A673 (cell line): ENCODE results near the gene LYSMD4. TPM values are rescaled to one million over a fixed set of nuclear protein-coding genes. Genes with fewer than 3 reads are reported as not detected.

Experiments used
- BruUV-seq: library from RNA; stranded (reverse); fragments of 400-500 nt; replicated peaks from 2 replicates; lab custom pipeline; 2021; lab: Mats Ljungman, UMichigan
- CTCF ChIA-PET: fragments of 300-600 bp; sonication (Branson Sonifier 250); formaldehyde crosslinking; loops from one replicate; lab custom pipeline; 2022; ENCODE audit warnings: antibody characterized with exemption; lab: Charles Lee
- POLR2A ChIA-PET: fragments of 300-600 bp; sonication (Branson Sonifier 250); formaldehyde crosslinking; loops from one replicate; lab custom pipeline; 2022; ENCODE audit warnings: antibody characterized with exemption; ENCODE audit not compliant: low non-redundant PET; lab: Charles Lee
- DNase-seq: peaks from one replicate; pipeline ENCODE4 v3.0.0-alpha.2; 2015; ENCODE audit warnings: low spot score
- H3K27ac ChIP-seq: fragments of 200-600 bp; sonication (generic); 2 replicates; pipeline ENCODE4 v1.5.1; 2016; ENCODE audit warnings: mixed run types, low read depth, mild to moderate bottlenecking, mixed read lengths, antibody characterized with exemption, low read length; ENCODE audit not compliant: poor library complexity, severe bottlenecking
- H3K27me3 ChIP-seq: fragments of 200-600 bp; sonication (generic); replicated peaks from 2 replicates; pipeline ENCODE4 v1.6.1; 2017; ENCODE audit warnings: mixed run types, low read depth, mild to moderate bottlenecking, mixed read lengths, antibody characterized with exemption, low read length; ENCODE audit not compliant: insufficient read depth, poor library complexity
- H3K36me3 ChIP-seq: fragments of 200-600 bp; sonication (generic); 2 replicates; pipeline ENCODE4 v1.6.1; 2016; ENCODE audit warnings: mixed run types, mild to moderate bottlenecking, mixed read lengths, antibody characterized with exemption, low read length; ENCODE audit not compliant: insufficient read depth, poor library complexity, severe bottlenecking
- H3K4me1 ChIP-seq: fragments of 200-600 bp; sonication (generic); 2 replicates; pipeline ENCODE4 v1.6.1; 2017; ENCODE audit warnings: mixed run types, mild to moderate bottlenecking, mixed read lengths, antibody characterized with exemption, low read length; ENCODE audit not compliant: insufficient read depth, poor library complexity, severe bottlenecking
- H3K4me3 ChIP-seq: fragments of 200-600 bp; sonication (generic); 2 replicates; pipeline ENCODE4 v1.5.1; 2016; ENCODE audit warnings: low read depth, mixed run types, mild to moderate bottlenecking, mixed read lengths, low read length; ENCODE audit not compliant: poor library complexity, severe bottlenecking
- H3K9me3 ChIP-seq: fragments of 200-600 bp; sonication (generic); 2 replicates; pipeline ENCODE4 v1.6.1; 2016; ENCODE audit warnings: mixed run types, low read depth, mild to moderate bottlenecking, mixed read lengths, antibody characterized with exemption, low read length; ENCODE audit not compliant: poor library complexity, severe bottlenecking
- CTCF ChIP-seq: fragments of 300-800, 200-600 bp; sonication (generic); conservative IDR thresholded peaks from 2 replicates; pipeline ENCODE4 v1.5.1; 2017; ENCODE audit warnings: low read depth, mild to moderate bottlenecking, antibody characterized with exemption, low read length, moderate library complexity, mixed read lengths
- EZH2 ChIP-seq: fragments of 200-600 bp; sonication (generic); IDR thresholded peaks from 2 replicates; pipeline ENCODE4 v1.6.1; 2017; ENCODE audit warnings: borderline replicate concordance, low read depth, mild to moderate bottlenecking, mixed read lengths, antibody characterized with exemption, low read length; ENCODE audit not compliant: poor library complexity, severe bottlenecking
- intact Hi-C: fragments of 100-400 bp; cut with micrococcal nuclease; formaldehyde crosslinking; loops from one replicate; pipeline ENCODE4 v1.10.0; 2022; ENCODE audit not compliant: unreplicated experiment
- total RNA-seq: library from RNA; stranded (reverse); gene quantifications from 2 replicates; pipeline ENCODE4 v1.2.3, GENCODE V29; 2021

The LYSMD4 gene
- total RNA-seq, 1 experiment from 2014 or later: 5.8 TPM

- Histone ChIP-seq H3K27ac (no peak overlapping the region), H3K9me3 (no peaks in the 10 kb centered on the region), H3K4me1 (peaks cover 4% of the 10 kb centered on the region), H3K27me3 (no peaks in the 10 kb centered on the region), H3K36me3 (peaks cover 3% of the 10 kb centered on the region), H3K4me3 (peak overlapping the region; percentile 81)
- CTCF ChIA-PET: no interaction called here
- no peak for TF ChIP-seq EZH2
- TF ChIP-seq CTCF: no peak
- POLR2A ChIA-PET: no interaction called here
- no peak for DNase-seq
- intact Hi-C loops: loop anchor here (10.0 kb wide), 1 partner anchor 627 kb away; the partner anchor contains the start of gene SYNM
- TSS peak; percentile 66 for BruUV-seq
Measured at GRCh38 chr15:99732124-99732750, 1.0 kb downstream of the LYSMD4 start.

- POLR2A ChIA-PET: no interaction called here
- Histone ChIP-seq H3K4me1 (peaks cover 4% of the 10 kb centered on the region), H3K27me3 (no peaks in the 10 kb centered on the region), H3K27ac (no peak overlapping the region), H3K9me3 (no peaks in the 10 kb centered on the region), H3K4me3 (no peak overlapping the region), H3K36me3 (peaks cover 3% of the 10 kb centered on the region)
- no peak for TF ChIP-seq EZH2
- no peak for TF ChIP-seq CTCF
- no TSS peak for BruUV-seq
- no peak for DNase-seq
- CTCF ChIA-PET: no interaction called here
- intact Hi-C loops: loop anchor here (10.0 kb wide), 1 partner anchor 627 kb away; the partner anchor contains the start of gene SYNM
Measured at GRCh38 chr15:99731336-99732123, 1.7 kb downstream of the LYSMD4 start.

- no TSS peak for BruUV-seq
- peak; percentile 53 for DNase-seq
- H3K27ac ChIP-seq: no peak overlapping the region
- TF ChIP-seq CTCF: peak; percentile 70
- no peak for TF ChIP-seq EZH2
- H3K4me3 ChIP-seq: no peak overlapping the region
- H3K4me1 ChIP-seq: peaks cover 4% of the 10 kb centered on the region
- peaks cover 3% of the 10 kb centered on the region for H3K36me3 ChIP-seq
- CTCF ChIA-PET: interaction anchor here (0.6 to 0.7 kb wide), 2 partner anchors 25 to 448 kb away, joined by 3 to 4 read pairs; no protein-coding TSS in a partner anchor
- no peaks in the 10 kb centered on the region for H3K9me3 ChIP-seq
- POLR2A ChIA-PET: no interaction called here
- intact Hi-C loops: loop anchor here (10.0 kb wide), 1 partner anchor 625 kb away; the partner anchor contains the start of gene SYNM
- H3K27me3 ChIP-seq: no peaks in the 10 kb centered on the region
Measured at GRCh38 chr15:99729920-99730319, 3.3 kb downstream of the LYSMD4 start.
